T follicular helper cell (primary cell): ENCODE data around the gene SLCO1C1.
"Not testable (repeated sequence)": the region's sequence is repeated elsewhere in the genome, so short reads cannot be mapped to it uniquely, and the experiment has no call there.

ENCODE experiments used
- DNase-seq: peaks from one replicate; pipeline ENCODE4 v3.0.0-alpha.2; 2020; ENCODE audit warnings: low read depth
- total RNA-seq, 2 experiments: gene quantifications; one replicate each; lab custom pipeline; 2026; lab: John Stamatoyannopoulos, UW

Gene SLCO1C1
- 0 reads per million in 2 experiments for total RNA-seq

- no peak for DNase-seq
These were observed at the start of gene SLCO1C1 for GRCh38 chr12:20695232-20695631. SLCO1C1 (plus strand) TSS chr12:20695332; CDS start chr12:20699577, 4,245 bp downstream.

- no peak for DNase-seq
These were observed 48.8 kb upstream of the SLCO1C1 start for GRCh38 chr12:20646239-20646827.

- DNase-seq = no peak
These were observed 41.3 kb upstream of the SLCO1C1 start for GRCh38 chr12:20653871-20654270.

- DNase-seq = no peak
These were observed 38.5 kb upstream of the SLCO1C1 start for GRCh38 chr12:20656600-20656999.

- DNase-seq = no peak
These were observed 37.6 kb upstream of the SLCO1C1 start for GRCh38 chr12:20657496-20657895.

GRCh38 chr12:20681334-20681733 lies 13.8 kb upstream of the SLCO1C1 start:
- no peak for DNase-seq

- DNase-seq = no peak
These were observed 1.2 kb downstream of the SLCO1C1 start for GRCh38 chr12:20696181-20696905.

- no peak for DNase-seq
These were observed 6.0 kb downstream of the SLCO1C1 start for GRCh38 chr12:20701106-20701505.

- no peak for DNase-seq
These were observed 9.7 kb downstream of the SLCO1C1 start for GRCh38 chr12:20704860-20705259.

GRCh38 chr12:20711846-20712245 lies 16.7 kb downstream of the SLCO1C1 start:
- DNase-seq = no peak

GRCh38 chr12:20716037-20716436 lies 20.9 kb downstream of the SLCO1C1 start:
- no peak for DNase-seq

- DNase-seq = no peak
These were observed 21.9 kb downstream of the SLCO1C1 start for GRCh38 chr12:20716985-20717384.

GRCh38 chr12:20718294-20718693 lies 23.2 kb downstream of the SLCO1C1 start:
- DNase-seq = no peak

GRCh38 chr12:20722142-20722541 lies 27.0 kb downstream of the SLCO1C1 start:
- DNase-seq = no peak

- DNase-seq = no peak
These were observed 36.1 kb downstream of the SLCO1C1 start for GRCh38 chr12:20731274-20731673.

- DNase-seq = no peak
These were observed 45.8 kb downstream of the SLCO1C1 start for GRCh38 chr12:20740972-20741371.

- DNase-seq = no peak
These were observed 53.1 kb downstream of the SLCO1C1 start for GRCh38 chr12:20748198-20748597.

- no peak for DNase-seq
These were observed 55.9 kb downstream of the SLCO1C1 start for GRCh38 chr12:20751046-20751445.

GRCh38 chr12:20777420-20777819 lies 82.3 kb downstream of the SLCO1C1 start:
- DNase-seq = no peak

GRCh38 chr12:20778969-20779368 lies 83.8 kb downstream of the SLCO1C1 start:
- no peak for DNase-seq

GRCh38 chr12:20779971-20780370 lies 84.8 kb downstream of the SLCO1C1 start:
- not testable (repeated sequence) for DNase-seq

- DNase-seq = not testable (repeated sequence)
These were observed 88.7 kb downstream of the SLCO1C1 start for GRCh38 chr12:20783796-20784357.

GRCh38 chr12:20792971-20793370 lies 97.8 kb downstream of the SLCO1C1 start:
- no peak for DNase-seq
